ENCODE data around the gene FUT2. TPM values are rescaled to one million over a fixed set of nuclear protein-coding genes. Genes with fewer than 3 reads are reported as not detected.
A peak's percentile ranks its signal among the peaks of the same experiment; 100 is the strongest.

The FUT2 gene
- polyA plus RNA-seq, 3 donors: not detected

- Mint-ChIP-seq H3K27ac (no peak overlapping the region), H3K9me3 (peaks cover 8 to 32% (median 23%) of the 10 kb centered on the region in 7 donors), H3K4me1 (peaks cover 34% of the 10 kb centered on the region), H3K27me3 (ENCODE audit: low read depth in 3 of 3) (peaks cover 53 to 87% (median 67%) of the 10 kb centered on the region in 3 donors), H3K4me3 (no peak overlapping the region), H3K36me3 (peaks cover 3 to 5% of the 10 kb centered on the region in 2 donors)
- Histone ChIP-seq H3K4me1 (ENCODE audit: control insufficient read depth in 1 of 2, insufficient read depth in 2 of 2, low read length in 2 of 2) (peaks cover 14 to 28% of the 10 kb centered on the region in 2 donors), H3K27ac (ENCODE audit: low read depth in 1 of 2, low read length in 2 of 2) (no peak overlapping the region), H3K4me3 (replicated peaks in 1 of 3; ENCODE audit: low read depth in 2 of 3, low read length in 3 of 3) (no peak overlapping the region), H3K4me2 (replicated peaks; ENCODE audit: extremely low read depth, low read length, poor library complexity, severe bottlenecking) (no peak overlapping the region), H4K20me1 (ENCODE audit: insufficient read depth, low read length) (no peaks in the 10 kb centered on the region), H3K9ac (ENCODE audit: insufficient read depth, low read length, poor library complexity, severe bottlenecking) (no peak overlapping the region), H3K9me3 (replicated peaks in 1 of 2; ENCODE audit: control insufficient read depth in 1 of 2, insufficient read depth in 1 of 2, low read length in 2 of 2) (peaks cover 10 to 12% of the 10 kb centered on the region in 2 donors), H3K27me3 (ENCODE audit: control insufficient read depth in 2 of 2, insufficient read depth in 2 of 2, low read length in 2 of 2) (peaks cover 17 to 63% of the 10 kb centered on the region in 2 donors), H3K36me3 (replicated peaks in 1 of 2; ENCODE audit: control insufficient read depth in 1 of 2, insufficient read depth in 2 of 2, low read length in 2 of 2) (no peaks in the 10 kb centered on the region), H2AFZ (ENCODE audit: insufficient read depth, low read depth, low read length, poor library complexity, severe bottlenecking) (no peak overlapping the region), H3K79me2 (ENCODE audit: insufficient read depth, low read length) (no peaks in the 10 kb centered on the region)
- DNase-seq: no peak
- intact Hi-C loops (cut with micrococcal nuclease): no loop called here
- TF ChIP-seq, protein P1, sequence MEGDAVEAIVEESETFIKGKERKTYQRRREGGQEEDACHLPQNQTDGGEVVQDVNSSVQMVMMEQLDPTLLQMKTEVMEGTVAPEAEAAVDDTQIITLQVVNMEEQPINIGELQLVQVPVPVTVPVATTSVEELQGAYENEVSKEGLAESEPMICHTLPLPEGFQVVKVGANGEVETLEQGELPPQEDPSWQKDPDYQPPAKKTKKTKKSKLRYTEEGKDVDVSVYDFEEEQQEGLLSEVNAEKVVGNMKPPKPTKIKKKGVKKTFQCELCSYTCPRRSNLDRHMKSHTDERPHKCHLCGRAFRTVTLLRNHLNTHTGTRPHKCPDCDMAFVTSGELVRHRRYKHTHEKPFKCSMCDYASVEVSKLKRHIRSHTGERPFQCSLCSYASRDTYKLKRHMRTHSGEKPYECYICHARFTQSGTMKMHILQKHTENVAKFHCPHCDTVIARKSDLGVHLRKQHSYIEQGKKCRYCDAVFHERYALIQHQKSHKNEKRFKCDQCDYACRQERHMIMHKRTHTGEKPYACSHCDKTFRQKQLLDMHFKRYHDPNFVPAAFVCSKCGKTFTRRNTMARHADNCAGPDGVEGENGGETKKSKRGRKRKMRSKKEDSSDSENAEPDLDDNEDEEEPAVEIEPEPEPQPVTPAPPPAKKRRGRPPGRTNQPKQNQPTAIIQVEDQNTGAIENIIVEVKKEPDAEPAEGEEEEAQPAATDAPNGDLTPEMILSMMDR (IDR thresholded peaks at IDR 0.05): no peak
- 87% methylated on average over 3 of the region's 4 CpGs for WGBS (ENCODE audit: insufficient coverage)
Measured at GRCh38 chr19:48749571-48750198, 53.9 kb downstream of the FUT2 start.

DNA sequence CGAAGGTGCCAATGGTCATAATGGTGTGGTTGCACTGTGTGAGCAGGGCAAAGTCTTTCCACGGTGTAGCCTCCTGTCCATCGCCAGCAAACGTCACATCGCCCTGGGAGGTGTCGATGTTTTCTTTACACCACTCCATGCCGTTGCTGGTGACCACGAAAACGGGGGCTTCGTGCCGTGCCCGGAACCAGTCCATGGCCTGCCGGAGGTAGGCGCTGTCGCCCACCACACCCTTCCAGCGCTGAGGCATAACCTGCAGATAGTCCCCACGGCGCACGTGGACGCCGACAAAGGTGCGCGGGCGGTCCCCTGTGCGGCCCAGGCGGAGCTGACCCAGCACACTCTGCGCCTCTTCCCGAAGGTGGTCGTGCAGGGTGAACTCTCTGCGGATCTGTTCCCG is 54.6 kb downstream of the FUT2 start:
- Histone ChIP-seq H3K9me3 (replicated peaks in 1 of 2; ENCODE audit: control insufficient read depth in 1 of 2, insufficient read depth in 1 of 2, low read length in 2 of 2) (peaks cover 5 to 7% of the 10 kb centered on the region in 2 donors), H3K27me3 (ENCODE audit: control insufficient read depth in 2 of 2, insufficient read depth in 2 of 2, low read length in 2 of 2) (peaks cover 17 to 62% of the 10 kb centered on the region in 2 donors), H3K4me2 (replicated peaks; ENCODE audit: extremely low read depth, low read length, poor library complexity, severe bottlenecking) (no peak overlapping the region), H3K79me2 (ENCODE audit: insufficient read depth, low read length) (no peaks in the 10 kb centered on the region), H3K4me1 (ENCODE audit: control insufficient read depth in 1 of 2, insufficient read depth in 2 of 2, low read length in 2 of 2) (peaks cover 14 to 28% of the 10 kb centered on the region in 2 donors), H3K4me3 (replicated peaks in 1 of 3; ENCODE audit: low read depth in 2 of 3, low read length in 3 of 3) (no peak overlapping the region), H4K20me1 (ENCODE audit: insufficient read depth, low read length) (no peaks in the 10 kb centered on the region), H3K27ac (ENCODE audit: low read depth in 1 of 2, low read length in 2 of 2) (no peak overlapping the region), H3K36me3 (replicated peaks in 1 of 2; ENCODE audit: control insufficient read depth in 1 of 2, insufficient read depth in 2 of 2, low read length in 2 of 2) (no peaks in the 10 kb centered on the region), H2AFZ (ENCODE audit: insufficient read depth, low read depth, low read length, poor library complexity, severe bottlenecking) (no peak overlapping the region), H3K9ac (ENCODE audit: insufficient read depth, low read length, poor library complexity, severe bottlenecking) (no peak overlapping the region)
- Mint-ChIP-seq H3K27me3 (ENCODE audit: low read depth in 3 of 3) (peaks cover 54 to 86% (median 66%) of the 10 kb centered on the region in 3 donors), H3K36me3 (peaks cover 3 to 5% of the 10 kb centered on the region in 2 donors), H3K9me3 (peaks cover 7 to 28% (median 19%) of the 10 kb centered on the region in 7 donors), H3K27ac (peak overlapping the region in 1 of 7 donors; percentile 5), H3K4me1 (peaks cover 33% of the 10 kb centered on the region), H3K4me3 (peak overlapping the region in 1 of 2 donors; percentile 21)
- DNase-seq: no peak
- WGBS (ENCODE audit: insufficient coverage): 97% methylated on average over 29 of the region's 31 CpGs
- intact Hi-C loops (cut with micrococcal nuclease): no loop called here
- TF ChIP-seq, protein P1 (IDR thresholded peaks at IDR 0.05): no peak

Data from CD14-positive monocyte (primary cell).